HG03521 (cell line): ENCODE results near the gene ARHGAP44.
"Not testable (repeated sequence)": the region's sequence is repeated elsewhere in the genome, so short reads cannot be mapped to it uniquely, and the experiment has no call there.

Experiments
- ATAC-seq: cut with Tn5 transposase; IDR thresholded peaks from one replicate; pipeline ENCODE4 v1.9.1; 2021; ENCODE audit warnings: mild to moderate bottlenecking, moderate library complexity; ENCODE audit not compliant: unreplicated experiment

The ARHGAP44 gene

GRCh38 chr17:12959441-12959840, 170.1 kb downstream of the ARHGAP44 start:
- ATAC-seq: no peak

- no peak for ATAC-seq
Observed at GRCh38 chr17:12961655-12962054, 172.4 kb downstream of the ARHGAP44 start.

- ATAC-seq: no peak
Observed at GRCh38 chr17:12963505-12963904, 174.2 kb downstream of the ARHGAP44 start.

- no peak for ATAC-seq
Observed at GRCh38 chr17:12964162-12964561, 174.9 kb downstream of the ARHGAP44 start.

- ATAC-seq: no peak
Observed at GRCh38 chr17:12964840-12965239, 175.5 kb downstream of the ARHGAP44 start.

GRCh38 chr17:12965988-12966387, 176.7 kb downstream of the ARHGAP44 start:
- no peak for ATAC-seq

GRCh38 chr17:12966413-12966812, 177.1 kb downstream of the ARHGAP44 start:
- no peak for ATAC-seq

- no peak for ATAC-seq
Observed at GRCh38 chr17:12967962-12968361, 178.7 kb downstream of the ARHGAP44 start.

GRCh38 chr17:12973496-12974004, 184.3 kb downstream of the ARHGAP44 start:
- ATAC-seq: no peak

- ATAC-seq: no peak
Observed at GRCh38 chr17:12974005-12974531, 184.8 kb downstream of the ARHGAP44 start.

GRCh38 chr17:12977008-12977751, 187.9 kb downstream of the ARHGAP44 start:
- ATAC-seq: no peak

- not testable (repeated sequence) for ATAC-seq
Observed at GRCh38 chr17:12978787-12979186, 189.5 kb downstream of the ARHGAP44 start.

GRCh38 chr17:12979246-12979645, 189.9 kb downstream of the ARHGAP44 start:
- no peak for ATAC-seq

GRCh38 chr17:12979826-12980500, 190.7 kb downstream of the ARHGAP44 start:
- no peak for ATAC-seq

- ATAC-seq: no peak
Observed at GRCh38 chr17:12982224-12982623, 192.9 kb downstream of the ARHGAP44 start.

GRCh38 chr17:12983991-12984884, 194.9 kb downstream of the ARHGAP44 start:
- no peak for ATAC-seq

GRCh38 chr17:12985431-12986293, 196.4 kb downstream of the ARHGAP44 start:
- ATAC-seq: no peak

GRCh38 chr17:12987120-12987519, 197.8 kb downstream of the ARHGAP44 start:
- no peak for ATAC-seq

- no peak for ATAC-seq
Observed at GRCh38 chr17:12990041-12990808, 200.9 kb downstream of the ARHGAP44 start.
